Measurements from ENCODE around the gene BTNL3. TPM values are rescaled to one million over a fixed set of nuclear protein-coding genes. Genes with fewer than 3 reads are reported as not detected.
"Not testable (repeated sequence)": the region's sequence is repeated elsewhere in the genome, so short reads cannot be mapped to it uniquely, and the experiment has no call there.

The BTNL3 gene, protein sequence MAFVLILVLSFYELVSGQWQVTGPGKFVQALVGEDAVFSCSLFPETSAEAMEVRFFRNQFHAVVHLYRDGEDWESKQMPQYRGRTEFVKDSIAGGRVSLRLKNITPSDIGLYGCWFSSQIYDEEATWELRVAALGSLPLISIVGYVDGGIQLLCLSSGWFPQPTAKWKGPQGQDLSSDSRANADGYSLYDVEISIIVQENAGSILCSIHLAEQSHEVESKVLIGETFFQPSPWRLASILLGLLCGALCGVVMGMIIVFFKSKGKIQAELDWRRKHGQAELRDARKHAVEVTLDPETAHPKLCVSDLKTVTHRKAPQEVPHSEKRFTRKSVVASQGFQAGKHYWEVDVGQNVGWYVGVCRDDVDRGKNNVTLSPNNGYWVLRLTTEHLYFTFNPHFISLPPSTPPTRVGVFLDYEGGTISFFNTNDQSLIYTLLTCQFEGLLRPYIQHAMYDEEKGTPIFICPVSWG
- polyA plus RNA-seq (ENCODE audit: insufficient read length in 4 of 4) = under 1 TPM in 3 of 4 donors, not detected in 1; 0.10 to 0.31 (median 0.13) TPM

DNA sequence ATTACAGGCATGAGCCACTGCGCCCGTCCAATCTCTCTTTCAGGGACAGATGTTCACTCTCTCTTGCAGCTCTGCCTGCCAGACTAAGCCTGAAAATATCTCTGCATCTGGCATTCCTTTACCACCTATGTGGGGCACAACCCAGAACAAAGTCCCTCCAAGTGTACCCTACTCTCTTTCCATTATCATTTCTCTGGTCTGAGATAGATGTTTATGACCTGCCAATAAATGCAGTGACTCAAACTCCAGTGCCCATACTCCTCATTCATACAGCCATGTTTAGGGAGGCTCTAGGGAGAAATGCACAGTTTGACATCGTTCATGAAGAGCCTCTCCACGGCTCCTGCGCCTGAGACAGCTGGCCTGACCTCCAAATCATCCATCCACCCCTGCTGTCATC, at the start of gene BTNL3:
Gene BTNL3 (plus strand): TSS at position 255 of the 400 bp plus-strand sequence. CDS start 183 bp downstream, outside the sequence.
- DNase-seq (ENCODE audit: low read depth in 4 of 4, low spot score in 2 of 4) = no peak

DNA sequence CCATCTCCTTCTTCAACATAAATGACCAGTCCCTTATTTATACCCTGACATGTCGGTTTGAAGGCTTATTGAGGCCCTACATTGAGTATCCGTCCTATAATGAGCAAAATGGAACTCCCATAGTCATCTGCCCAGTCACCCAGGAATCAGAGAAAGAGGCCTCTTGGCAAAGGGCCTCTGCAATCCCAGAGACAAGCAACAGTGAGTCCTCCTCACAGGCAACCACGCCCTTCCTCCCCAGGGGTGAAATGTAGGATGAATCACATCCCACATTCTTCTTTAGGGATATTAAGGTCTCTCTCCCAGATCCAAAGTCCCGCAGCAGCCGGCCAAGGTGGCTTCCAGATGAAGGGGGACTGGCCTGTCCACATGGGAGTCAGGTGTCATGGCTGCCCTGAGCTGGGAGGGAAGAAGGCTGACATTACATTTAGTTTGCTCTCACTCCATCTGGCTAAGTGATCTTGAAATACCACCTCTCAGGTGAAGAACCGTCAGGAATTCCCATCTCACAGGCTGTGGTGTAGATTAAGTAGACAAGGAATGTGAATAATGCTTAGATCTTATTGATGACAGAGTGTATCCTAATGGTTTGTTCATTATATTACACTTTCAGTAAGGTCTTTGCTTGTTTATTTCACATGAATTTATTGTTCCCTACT, 38.2 kb upstream of the BTNL3 start:
- DNase-seq (ENCODE audit: low read depth in 4 of 4, low spot score in 2 of 4) = no peak

DNA sequence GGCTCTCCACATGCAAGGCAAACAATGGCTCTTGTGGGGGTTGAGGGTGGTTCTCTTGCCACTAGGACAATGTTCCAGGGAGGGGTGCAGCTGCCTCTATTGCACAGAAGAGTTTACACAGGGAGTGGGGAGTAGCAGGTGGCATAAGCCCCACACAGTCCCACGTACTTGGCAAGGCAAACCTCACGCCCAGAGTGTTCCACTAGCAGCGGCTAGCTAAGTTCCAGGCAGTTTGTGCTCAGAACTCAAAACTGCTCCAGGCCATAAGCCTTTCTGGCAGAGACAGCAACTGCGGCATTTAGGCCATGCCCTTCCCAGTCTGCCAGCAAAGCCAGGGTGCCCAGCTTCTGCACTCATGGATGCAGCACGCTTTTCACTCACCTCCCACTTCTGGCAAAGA, 29.0 kb upstream of the BTNL3 start:
- DNase-seq (ENCODE audit: low read depth in 4 of 4, low spot score in 2 of 4) = no peak

DNA sequence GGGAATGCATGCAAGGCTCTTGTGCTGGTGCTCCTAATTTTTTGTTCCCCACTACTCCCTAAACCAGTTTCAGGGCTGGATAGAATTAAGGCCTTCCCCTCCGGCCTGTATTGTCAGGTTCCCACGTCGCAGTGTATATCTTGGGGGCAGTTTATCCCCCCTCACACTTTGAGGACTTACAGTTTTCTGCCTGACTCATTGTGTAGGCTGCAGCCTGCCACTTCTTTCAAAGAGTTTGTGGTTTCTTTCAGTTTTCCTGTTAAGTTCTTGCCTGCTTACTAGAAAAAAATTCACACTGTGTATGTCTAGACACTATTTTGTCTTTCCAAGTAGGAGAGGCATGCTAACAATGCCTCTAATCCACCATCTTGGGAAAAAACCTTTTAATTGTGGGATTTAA, 28.4 kb upstream of the BTNL3 start:
- no peak for DNase-seq (ENCODE audit: low read depth in 4 of 4, low spot score in 2 of 4)

DNA sequence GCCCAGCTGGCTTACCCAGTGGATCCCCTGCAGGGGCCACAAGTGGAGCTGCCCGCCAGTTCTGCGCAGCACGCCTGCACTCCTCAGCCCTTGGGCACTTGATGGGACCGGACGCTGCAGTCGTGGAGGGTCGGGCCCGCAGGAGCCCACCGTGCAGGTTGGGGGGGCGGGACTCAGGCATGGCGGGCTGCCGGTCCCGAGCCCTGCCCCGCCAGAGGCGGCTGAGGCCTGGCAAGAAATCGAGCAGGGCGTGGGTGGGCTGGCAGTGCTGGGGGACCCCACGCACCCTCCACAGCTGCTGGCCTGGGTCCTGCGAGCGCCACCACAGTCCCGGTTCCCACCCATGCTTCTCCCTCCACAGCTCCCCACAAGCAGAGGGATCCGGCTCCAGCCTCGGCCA, 19.2 kb upstream of the BTNL3 start:
- DNase-seq (ENCODE audit: low read depth in 4 of 4, low spot score in 2 of 4) = no peak

DNA sequence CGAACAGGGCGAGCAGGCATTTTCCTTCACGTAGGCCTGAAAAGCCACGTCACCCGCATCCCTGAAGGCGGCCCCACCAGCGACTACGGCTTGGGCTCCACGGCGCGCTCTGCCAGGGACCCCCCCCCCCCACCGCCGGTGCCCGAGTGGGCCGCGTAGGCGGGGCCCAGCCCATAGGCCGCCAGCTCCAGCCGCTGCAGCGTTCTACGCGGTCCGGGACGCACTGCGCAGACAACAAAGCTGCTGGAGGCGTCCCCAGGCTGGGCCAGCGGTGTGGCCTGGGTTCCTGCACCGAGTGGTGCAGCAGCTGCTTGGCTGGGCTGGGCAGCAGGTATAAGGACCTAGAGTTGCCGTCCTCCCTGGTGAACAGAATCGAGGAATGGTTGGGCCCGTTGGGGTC, 18.3 kb upstream of the BTNL3 start:
- DNase-seq (ENCODE audit: low read depth in 4 of 4, low spot score in 2 of 4) = no peak

DNA sequence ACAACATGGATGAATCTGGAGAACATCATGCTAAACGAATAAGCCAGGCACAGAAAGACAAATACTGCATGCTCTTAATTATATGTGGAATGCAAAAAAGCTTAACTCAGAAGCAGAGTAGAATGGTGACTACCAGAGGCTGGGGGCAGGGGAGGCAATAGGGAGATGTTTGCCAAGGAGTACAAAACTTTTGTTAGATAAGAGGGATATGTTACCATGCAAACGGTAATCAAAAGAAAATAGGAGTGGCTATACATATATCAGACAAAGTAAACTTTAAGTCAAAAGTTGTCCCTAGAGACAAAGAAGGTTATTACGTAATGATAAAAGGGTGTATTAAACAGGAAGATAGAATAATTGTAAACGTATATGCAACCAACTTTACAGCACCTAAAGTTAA, 17.8 kb upstream of the BTNL3 start:
- no peak for DNase-seq (ENCODE audit: low read depth in 4 of 4, low spot score in 2 of 4)

DNA sequence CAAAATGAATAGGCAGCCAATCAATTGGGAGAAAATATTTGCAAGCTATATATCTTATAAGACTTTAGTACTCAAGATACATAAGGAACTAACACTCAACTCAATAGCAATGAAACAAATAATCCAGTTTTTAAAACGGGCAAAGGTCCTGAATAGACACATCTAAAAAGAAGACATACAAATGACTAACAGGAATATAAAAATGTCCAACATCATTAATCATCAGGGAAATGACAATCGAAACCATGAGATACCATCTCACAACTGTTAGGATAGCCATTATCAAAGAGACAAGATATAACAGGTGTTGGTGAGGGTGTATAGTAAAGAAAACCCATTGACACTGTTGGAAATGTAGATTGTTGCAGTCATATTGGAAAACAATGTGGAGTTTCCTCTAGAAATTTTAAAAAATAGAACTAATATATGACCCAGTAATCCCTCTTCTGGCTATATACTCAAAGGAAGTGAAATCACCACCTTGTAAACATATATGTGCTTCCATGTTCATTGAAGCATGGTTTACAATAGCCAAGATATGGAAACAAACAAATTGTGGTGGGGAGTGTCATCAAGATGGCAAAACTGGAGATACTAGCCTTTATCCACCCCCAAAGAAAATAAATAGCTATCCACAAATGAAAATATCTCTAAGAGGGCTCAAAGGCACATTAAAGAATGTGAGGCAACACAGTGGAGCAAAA, 13.9 kb upstream of the BTNL3 start:
- DNase-seq (ENCODE audit: low read depth in 4 of 4, low spot score in 2 of 4) = no peak

DNA sequence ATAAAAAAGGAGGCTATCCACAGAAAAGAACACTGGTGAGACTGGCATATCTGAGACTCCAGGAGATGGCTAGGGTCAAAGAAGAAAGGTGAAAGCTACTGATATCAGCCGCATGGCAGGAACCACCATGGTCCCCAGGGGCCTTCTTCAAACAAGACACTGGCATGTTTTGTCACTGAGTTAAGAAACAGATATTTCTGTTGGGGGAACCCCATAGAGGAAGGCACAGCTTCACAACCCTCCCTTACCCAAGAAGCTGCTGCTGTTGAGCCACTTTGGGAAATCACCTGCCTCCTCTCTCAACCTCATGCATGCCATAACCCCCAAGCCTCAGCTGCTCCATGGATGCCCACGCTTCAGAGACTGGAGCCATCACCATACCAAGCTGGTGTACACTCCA, 13.3 kb upstream of the BTNL3 start:
- no peak for DNase-seq (ENCODE audit: low read depth in 4 of 4, low spot score in 2 of 4)

DNA sequence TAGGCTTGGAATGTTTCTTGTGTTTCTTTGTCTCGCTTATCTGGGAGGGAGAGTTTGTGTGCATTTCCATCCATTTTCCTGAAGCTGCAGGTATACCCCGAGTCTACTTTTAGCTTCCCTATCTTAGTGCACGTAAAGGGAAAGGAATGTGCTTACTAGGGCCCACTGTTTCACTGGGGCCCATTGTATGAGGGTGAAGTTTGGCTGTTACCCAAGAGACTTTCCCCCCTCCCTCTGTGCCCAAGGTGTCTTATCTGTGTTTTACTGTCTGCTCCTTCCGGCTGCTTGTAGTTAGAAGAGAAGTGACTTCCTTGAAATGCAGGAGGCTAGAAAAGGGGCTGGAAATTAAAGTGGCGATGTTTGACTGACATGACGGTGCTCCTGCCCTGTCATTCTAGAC, 12.1 kb upstream of the BTNL3 start:
- DNase-seq (ENCODE audit: low read depth in 4 of 4, low spot score in 2 of 4) = no peak

DNA sequence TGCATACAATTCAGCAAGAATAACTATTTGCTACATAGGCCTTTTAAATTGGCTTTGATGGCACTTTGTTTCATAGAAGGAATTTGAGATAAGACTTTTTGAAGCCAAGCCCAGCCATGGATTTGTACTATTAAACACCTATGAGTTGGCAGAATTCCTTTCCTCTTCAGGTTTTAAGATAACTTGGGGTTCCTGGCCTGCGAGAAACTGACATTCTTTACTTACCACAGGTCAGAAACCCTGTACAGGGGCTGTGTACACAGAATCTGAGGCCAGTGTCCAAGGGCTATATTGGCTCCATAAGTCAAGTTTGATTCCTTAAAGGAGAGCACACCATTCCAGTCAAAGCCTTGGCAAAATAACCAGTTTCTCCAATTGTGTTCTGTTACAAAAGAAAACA, 10.8 kb upstream of the BTNL3 start:
- no peak for DNase-seq (ENCODE audit: low read depth in 4 of 4, low spot score in 2 of 4)

DNA sequence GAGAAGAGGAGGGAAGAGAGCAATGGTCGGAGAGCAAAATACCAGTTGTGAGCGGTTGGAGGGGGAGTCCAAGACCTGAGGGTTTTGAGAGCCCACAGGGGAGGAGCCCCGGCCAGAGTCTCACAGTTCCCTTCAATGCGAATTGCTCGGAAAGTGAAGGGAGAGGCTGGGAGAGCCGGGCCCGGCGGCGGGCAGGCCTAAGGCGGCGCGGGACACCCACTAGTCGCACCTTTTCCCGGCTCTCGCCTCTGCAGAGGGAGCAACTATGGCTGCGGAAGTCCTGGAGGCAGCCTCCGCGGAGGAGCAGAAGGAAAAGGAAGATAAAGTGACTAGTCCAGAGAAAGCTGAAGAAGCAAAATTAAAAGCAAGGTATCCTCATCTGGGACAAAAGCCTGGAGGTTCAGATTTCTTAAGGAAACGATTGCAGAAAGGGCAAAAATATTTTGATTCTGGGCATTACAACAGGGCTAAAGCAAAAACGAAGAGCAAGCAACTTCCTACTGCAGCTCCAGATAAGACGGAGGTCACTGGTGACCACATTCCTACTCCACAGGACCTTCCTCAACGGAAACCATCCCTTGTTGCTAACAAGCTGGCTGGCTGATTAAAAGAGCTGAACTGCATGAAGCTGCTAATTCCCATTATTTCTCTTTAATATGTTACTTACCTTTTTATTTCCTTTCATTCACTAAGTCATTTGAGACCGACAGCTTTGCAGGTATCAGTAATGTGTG, 6.5 kb upstream of the BTNL3 start:
- no peak for DNase-seq (ENCODE audit: low read depth in 4 of 4, low spot score in 2 of 4)

DNA sequence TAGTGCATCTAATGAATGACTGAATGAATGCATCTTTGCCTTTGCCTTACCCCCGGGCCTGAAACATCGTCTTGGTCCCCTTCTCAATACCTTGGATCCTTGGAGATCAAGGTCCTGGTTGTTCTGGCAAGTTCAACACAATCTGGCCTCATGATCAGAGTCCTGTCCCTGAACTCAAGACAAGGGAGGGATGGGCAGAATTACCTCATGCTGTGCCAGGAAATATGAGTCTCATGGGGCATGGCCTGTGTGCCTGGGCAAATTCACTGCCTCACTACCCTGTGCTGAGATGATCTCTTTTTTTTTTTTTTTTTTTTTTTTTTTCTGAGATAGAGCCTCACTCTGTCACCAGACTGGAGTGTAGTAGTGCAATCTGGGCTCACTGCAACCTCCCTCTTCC, 630 bp upstream of the BTNL3 start:
- no peak for DNase-seq (ENCODE audit: low read depth in 4 of 4, low spot score in 2 of 4)

DNA sequence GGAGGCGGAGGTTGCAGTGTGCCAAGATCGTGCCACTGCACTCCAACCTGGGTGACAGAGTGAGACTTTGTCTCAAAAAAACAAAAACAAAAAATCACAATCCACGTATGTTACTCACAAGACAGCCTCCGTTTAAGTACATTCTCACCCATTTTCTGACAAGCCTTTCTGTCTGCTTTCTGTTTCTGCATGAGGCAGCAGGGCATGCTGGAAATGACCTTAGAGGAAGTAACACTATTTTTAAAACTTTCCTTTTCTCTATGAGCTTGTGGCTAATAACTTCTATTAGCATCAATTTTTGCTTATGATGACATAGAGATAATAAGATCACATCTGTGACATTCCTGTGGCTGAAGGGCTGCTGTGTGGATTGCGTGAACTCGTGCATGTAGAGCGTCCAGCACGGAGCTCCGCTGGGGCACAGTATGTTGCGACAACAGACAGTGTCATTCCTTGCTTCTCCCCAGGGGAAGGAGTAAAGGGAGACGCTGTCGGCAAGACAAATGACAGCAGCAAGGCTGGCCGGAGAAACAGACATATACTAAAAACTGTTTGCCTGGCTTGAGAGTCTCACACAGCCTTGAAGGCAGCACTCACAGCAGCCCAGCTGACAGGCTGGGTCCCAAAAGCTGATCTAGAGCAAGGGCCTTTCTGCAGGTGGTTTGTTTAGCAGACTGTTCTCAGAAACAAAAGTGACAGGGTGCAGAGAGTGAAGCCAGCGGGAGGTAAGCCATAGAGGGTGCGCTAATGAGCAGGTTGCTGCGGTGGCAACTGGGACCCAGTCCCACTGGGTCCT, 1.6 kb downstream of the BTNL3 start:
- DNase-seq (ENCODE audit: low read depth in 4 of 4, low spot score in 2 of 4) = no peak

DNA sequence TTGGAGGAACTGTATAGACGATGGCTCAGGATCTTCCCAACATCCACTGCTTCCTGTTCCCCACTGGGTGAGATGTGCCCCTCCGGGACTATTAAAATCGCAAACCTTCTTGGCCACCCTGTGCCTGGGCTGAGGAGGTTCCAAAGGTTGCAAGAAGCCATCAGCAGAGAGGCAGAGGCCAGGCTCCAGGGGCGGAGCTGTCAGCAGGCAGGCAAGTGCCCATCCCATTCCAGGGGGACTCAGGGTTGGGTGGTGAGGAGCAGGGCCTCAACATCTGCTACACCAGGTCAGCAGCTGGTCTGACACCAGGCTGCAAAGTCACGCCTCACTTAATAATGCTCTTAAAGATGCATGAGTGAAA, 2.2 kb downstream of the BTNL3 start:
- DNase-seq (ENCODE audit: low read depth in 4 of 4, low spot score in 2 of 4) = no peak

DNA sequence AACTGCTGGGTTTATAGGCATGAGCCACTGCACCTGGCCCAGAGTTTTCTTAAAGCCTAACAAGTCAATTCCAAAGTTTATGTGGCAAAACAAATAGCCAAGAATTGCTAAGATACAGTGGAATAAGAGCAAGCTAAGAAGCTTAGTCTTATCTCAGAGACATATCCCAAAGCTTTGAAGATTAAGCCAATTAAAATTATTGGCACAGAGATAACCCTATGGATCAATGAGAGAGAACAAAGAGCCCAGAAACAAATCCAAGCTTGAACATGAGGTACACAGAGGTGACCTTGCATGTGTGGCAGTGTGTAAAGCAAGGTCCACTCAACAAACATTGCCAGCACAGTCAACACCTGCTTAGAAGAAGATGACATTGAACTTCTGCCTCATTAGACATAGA, 13.3 kb downstream of the BTNL3 start:
- no peak for DNase-seq (ENCODE audit: low read depth in 4 of 4, low spot score in 2 of 4)

DNA sequence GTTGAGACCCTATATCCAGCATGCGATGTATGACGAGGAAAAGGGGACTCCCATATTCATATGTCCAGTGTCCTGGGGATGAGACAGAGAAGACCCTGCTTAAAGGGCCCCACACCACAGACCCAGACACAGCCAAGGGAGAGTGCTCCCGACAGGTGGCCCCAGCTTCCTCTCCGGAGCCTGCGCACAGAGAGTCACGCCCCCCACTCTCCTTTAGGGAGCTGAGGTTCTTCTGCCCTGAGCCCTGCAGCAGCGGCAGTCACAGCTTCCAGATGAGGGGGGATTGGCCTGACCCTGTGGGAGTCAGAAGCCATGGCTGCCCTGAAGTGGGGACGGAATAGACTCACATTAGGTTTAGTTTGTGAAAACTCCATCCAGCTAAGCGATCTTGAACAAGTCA, 17.1 kb downstream of the BTNL3 start:
- DNase-seq (ENCODE audit: low read depth in 4 of 4, low spot score in 2 of 4) = no peak

DNA sequence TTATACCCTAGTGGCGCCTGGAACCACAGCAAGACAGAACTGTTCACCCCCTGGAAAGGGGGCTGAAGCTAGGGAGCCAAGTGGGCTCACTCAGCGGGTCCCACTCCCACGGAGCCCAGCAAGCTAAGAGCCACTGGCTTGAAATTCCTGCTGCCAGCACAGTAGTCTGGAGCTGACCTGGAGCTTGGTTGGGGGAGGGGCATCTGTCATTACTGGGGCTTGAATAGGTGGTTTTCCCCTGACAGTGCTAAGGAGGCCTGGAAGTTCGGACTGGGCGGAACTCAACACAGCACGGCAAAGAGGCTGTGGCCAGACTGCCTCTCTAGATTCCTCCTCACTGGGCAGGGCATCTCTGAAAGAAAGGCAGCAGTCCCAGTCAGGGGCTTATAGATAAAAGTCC, 19.5 kb downstream of the BTNL3 start:
- no peak for DNase-seq (ENCODE audit: low read depth in 4 of 4, low spot score in 2 of 4)

DNA sequence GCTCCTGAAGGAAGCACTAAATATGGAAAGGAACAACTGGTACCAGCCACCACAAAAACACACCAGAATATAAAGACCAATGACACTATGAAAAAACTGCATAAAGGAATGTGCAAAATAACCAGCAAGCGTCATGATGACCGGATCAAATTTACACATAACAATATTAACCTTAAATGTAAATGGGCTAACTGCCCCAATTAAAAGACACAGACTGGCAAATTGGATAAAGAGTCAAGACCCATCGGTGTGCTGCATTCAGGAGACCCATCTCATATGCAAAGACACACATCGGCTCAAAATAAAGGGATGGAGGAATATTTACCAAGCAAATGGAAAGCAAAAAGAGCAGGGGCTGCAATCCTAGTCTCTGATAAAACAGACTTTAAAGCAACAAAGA, 21.4 kb downstream of the BTNL3 start:
- DNase-seq (ENCODE audit: low read depth in 4 of 4, low spot score in 2 of 4) = not testable (repeated sequence)

DNA sequence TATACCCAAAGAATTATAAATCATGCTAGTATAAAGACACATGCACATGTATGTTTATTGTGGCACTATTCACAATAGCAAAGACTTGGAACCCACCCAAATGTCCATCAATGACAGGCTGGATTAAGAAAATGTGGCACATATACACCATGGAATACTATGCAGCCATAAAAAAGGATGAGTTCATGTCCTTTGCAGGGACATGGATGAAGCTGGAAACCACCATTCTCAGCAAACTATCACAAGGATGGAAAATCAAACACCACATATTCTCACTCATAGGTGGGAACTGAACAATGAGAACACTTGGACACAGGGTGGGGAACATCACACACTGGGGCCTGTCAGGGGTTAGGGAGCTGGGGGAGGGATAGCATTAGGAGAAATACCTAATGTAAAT, 26.0 kb downstream of the BTNL3 start:
- not testable (repeated sequence) for DNase-seq (ENCODE audit: low read depth in 4 of 4, low spot score in 2 of 4)
